H4 (cell line): ENCODE measurements around the gene TMEM59L. TPM values are rescaled to one million over a fixed set of nuclear protein-coding genes. Genes with fewer than 3 reads are reported as not detected.

Experiments used
- DNase-seq: peaks from one replicate; pipeline ENCODE4 v3.0.0-alpha.2; 2015; ENCODE audit warnings: low spot score
- total RNA-seq: library from RNA; depleted of rRNA; stranded (reverse); fragments of >200 nt; shearing (Covaris generic); gene quantifications from 2 replicates; pipeline ENCODE4 v1.2.3, GENCODE V29; 2014

The TMEM59L gene
- total RNA-seq, 1 experiment from 2014 or later = 3.2 TPM

DNA sequence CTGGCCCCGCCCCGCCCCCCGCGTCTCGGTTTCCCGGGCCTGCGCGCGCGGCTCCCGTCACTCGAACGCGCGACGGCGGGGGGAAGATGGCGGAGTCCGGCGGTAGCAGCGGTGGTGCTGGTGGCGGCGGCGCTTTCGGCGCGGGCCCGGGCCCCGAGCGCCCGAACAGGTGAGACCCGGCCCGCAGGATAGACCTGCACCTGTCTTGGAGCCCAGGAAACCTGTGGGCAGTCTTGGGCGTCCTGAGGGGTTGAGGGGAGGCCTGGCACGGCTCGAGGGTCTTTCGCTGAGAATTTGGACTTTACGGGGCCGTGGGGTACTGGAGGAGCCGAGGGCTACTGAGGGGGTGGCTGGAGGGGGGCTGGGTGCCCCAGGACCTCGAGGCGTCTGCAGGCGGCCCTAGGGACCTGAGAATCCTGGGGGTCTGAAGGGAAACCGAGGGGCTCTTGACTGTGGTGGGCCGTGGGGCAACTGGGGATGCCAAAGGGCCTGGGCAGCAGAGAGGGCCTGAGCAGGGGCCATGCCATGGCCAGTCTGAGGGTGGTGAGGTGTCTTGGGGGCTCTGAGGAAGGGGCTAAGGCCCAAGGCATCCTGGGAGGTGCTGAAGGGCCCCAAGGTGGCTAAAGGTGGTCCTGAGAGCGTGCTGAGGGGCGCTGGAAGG is 24.4 kb downstream of the TMEM59L start, which contains the start of gene KLHL26:
KLHL26 (plus strand) TSS at position 60 of the 661 bp plus-strand sequence; CDS start at position 87, 27 bp downstream.
- DNase-seq = no peak

DNA sequence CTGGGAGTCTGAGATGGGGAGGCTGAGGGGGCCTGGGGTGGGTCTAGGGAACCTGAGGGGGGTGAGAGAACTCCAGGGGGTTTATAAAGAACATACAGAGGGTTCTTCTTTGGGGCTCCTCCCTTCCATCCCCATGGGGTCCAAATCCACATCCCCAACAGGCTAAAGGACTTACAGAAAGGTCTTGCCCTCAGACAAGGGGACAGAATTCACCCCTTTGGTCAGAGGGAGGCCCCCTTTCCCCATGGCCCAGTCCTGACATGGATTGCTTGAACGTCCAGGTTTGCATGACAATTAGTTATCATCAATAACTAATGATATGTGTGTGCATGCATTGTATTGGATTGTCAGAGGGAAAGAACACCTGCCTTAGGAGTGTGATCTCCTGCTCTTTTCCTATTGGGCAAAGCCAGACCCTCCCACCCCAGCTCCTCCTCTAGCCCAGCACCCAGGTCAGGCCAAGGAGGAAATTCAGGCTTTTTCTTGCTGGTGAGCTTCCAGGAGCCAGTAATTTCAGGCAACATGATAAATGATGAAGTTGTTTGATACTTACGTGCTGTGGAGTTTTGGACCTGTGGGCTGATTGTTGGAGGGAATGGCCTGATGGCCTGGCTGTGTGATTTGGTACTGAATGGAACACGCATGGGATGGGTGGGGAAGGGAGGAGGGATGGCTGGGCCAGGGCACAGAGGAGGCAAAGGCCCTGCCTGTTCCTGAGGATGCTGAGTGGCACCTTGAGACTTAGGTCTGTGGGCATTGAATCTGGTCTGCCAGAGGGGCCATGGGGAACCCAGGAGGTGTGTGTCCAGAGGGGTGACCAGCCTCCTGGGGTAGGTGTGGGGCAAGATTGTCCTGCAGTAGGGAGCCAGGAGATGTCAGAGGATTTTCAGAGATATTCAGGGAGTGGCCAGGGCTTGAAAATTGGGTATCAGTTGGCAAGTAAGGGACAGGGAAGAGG is 25.3 kb downstream of the TMEM59L start:
- no peak for DNase-seq

DNA sequence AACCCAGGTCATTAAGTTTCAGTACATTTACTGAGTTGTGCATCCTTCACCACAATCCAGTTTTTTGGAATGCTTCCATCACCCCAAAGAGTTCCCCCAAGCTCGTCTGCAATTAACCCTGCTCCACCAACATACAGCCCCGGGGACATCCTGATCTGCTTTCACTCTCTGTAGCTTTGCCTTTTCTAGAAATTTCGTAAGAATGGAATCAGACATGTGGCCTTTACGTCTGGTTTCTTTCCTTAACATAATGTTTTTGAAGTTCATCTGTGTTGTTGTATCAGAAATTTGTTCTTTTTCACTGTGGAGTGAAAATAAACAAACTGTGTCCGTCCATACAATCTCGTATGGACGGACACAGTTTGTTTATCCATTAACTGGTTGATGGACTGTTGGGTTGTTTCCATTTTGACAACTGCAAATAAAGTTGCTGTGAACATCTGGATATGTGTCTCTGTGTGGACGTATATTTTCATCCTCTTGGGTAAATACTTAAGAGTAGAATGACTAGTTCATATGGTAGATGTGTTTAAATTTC is 27.1 kb downstream of the TMEM59L start:
- DNase-seq = no peak

DNA sequence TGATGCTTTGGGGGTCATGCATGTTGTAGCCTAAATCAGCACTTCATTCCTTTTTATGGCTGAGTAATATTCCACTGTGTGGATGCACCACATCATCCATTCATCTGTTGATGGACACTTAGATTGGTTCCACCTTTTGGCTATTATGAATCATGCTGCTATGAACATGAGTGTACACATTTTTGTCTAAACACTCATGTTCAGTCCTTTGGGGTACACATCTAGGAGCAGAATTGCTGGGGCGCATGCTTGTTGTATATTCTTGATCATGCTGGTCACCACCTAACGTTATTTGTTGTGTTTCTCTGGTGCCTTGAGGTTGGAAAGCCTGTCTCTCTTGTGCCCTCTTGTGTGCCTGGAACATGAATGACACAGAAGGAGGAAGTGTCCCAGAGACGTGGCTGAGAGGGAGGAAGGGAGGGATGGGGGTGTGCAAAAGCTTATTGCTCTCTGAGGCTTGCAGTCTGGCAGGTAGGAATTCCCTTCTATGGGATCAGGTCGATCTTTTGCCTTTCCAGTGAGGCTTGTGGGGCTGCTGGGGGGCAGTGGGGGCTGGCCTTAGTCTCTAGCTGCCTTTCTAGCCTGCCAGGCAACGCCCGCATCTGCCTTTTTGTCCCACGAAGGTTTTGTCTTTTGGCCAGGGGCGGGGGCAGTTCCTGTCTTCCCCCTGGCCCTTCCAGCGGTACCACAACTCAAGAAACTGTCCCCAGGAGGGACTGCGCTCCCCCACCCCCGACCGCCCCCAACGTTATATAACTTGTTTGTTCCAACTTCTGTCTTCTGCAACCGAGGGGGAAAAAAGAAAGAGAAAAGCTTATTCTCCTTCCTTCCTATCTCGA is 31.7 kb downstream of the TMEM59L start:
- no peak for DNase-seq

DNA sequence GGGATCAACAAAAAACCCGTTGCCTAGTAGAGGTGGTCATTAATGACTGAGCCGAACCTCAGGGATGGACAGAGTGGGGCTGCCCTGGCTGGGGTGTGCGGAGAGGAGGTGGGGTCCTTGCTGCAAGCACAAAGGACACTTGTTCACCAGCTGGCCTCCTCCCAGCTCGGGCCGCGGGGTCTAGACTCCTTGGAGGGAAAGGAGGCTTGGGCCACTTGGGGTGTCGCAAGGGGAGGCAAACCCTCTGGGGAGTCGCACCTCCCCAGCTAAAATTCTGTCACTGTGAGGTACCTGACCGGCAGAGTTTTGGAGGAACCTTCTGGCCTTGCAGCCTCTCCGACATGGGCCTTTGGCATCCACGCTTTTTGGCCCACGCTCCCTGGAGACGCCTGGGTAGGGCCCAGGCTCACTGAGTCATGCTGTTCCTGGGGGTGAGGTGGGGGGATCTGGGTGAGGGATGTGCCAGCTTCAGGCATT is 32.4 kb downstream of the TMEM59L start:
- no peak for DNase-seq

DNA sequence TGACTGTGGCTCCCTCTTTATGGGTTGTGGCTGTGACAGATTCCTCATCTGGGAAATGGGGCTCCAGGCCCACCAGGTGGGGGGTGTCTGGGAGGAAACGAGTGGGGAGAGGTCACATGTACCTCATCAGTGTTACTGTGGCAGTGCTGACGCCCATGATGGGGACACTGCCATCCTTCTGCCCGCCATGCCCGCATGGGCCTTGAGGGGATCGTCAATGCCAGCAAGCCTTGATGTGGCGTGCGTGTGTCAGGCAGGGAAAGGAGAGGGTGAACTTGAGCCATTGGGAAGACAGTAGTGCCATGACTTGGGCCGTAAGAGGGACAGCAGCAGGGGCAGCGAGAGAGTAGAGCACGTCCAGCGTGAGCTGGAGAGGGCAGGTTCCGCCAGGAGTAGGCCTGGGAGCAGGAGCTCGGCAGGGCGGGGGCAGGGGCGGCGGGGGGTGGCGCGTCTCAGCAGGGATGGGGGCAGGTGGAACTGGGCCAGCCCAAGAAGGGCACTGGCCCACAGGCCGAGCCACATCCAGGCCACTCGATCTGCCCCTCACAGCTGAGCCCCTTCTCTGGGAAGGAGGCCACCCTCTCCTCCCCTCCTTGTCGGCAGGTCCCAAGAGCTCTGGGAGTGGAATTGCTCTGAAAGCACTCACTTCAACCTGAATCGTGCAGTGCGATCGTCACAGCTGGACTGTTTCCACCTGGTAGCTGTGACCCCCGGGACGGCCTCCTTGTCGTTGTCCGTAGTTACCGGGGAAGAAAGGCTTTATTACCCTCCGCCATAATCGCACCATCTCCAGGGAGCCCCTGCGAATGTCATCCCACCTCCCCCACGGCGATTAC is 34.1 kb downstream of the TMEM59L start:
- DNase-seq = no peak

DNA sequence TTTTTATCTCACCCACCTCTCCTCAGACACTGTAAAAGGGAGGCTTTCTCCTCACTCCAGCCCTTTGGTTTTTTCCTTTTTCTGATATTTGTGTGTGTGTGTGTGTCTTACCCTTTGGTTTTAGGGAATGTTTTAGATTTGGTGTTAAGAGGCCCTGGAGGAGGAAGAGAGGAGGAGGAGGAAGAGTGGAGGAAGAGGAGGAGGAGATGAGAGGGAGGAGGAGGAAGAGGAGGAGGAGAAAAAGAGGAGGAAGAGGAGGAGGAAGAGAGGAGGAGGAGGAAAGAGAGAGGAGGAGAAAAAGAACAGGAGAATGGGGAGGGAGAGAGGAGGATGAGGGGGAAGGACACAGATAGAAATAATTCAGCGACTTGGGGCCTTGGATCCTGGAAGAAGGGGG is 34.7 kb downstream of the TMEM59L start:
- DNase-seq = no peak

DNA sequence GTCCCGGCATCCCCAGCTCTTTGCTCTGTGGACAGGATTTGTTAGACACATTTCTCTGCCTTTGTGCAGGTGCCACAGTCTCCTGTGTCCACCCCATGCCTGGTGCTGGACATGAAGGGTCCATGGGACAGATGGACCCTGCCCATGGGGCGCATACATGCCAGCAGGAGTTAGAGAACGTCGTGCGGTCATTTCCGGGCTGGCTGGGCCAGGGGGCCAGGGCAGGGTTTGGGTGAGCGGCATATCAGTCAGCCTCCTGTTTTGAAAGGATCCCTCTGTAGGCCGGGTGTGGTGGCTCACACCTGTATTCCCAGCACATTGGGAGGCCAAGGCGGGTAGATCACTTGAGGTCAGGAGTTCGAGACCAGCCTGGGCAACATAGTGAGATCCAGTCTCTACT is 35.1 kb downstream of the TMEM59L start:
- DNase-seq = no peak

DNA sequence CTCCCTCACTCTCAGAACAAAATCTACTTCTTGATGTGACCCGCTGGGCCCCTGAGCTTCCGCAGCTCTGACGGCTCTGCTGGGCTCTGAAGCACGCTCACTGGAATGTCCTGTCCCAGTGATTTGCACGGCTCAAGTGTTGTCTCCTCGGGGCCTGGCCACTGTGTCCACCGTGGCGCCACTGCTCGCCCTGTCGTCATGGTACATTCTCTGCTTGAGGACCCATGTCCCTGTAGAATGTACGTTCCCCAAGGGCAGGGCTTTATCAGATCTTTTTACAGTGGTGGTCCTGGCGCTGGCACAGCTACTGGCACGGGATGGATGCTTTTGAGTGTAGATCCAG is 36.3 kb downstream of the TMEM59L start:
- no peak for DNase-seq

DNA sequence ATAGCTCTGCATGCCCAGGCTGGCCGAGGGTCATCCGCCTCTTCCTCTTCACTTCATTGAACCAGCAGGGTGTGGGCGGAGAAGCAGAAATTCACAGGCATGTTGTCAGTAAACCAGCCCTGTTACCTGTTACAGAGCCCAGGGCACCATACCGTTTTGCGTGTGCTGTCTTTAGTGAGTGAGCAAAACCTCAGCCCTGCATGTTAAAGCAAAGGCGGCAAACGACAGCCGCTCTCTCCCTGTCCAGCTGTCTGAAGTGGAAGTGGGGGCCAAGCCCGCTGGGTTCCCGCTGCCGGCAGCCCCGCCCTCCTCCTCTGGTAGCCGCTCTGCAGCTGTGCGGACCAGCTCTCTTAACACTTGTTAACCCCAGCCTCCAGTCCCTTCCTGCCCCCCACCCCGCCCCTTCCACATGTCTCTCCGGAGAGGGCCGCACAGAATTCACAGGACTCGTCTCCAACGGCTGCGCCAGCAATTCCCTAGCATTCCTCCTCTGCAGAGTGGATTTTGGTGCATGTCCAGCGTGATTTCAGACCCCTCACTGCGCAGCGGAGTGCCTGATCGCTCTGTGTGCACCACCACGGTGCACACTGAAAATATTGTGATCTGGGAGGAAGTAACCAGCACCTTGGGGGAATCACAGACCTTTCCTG is 36.8 kb downstream of the TMEM59L start:
- DNase-seq = no peak

DNA sequence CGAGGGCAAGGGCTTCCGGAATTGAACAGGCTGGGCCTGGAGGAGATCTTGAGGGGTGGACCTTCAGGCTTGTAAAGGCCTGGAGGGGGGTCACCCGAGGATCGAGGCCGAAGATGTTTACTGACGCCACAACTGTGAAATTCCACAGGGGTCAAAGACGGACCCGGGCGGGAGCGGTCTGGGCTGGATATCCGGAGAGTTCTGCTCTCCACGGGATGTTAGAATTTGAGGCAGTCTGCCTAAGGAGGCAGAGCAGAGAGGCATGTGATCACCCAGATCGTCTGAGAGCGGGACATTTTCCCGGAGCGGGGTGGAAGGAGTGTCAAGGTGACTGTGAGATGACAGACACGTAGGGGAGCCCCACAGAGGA is 37.3 kb downstream of the TMEM59L start:
- no peak for DNase-seq

DNA sequence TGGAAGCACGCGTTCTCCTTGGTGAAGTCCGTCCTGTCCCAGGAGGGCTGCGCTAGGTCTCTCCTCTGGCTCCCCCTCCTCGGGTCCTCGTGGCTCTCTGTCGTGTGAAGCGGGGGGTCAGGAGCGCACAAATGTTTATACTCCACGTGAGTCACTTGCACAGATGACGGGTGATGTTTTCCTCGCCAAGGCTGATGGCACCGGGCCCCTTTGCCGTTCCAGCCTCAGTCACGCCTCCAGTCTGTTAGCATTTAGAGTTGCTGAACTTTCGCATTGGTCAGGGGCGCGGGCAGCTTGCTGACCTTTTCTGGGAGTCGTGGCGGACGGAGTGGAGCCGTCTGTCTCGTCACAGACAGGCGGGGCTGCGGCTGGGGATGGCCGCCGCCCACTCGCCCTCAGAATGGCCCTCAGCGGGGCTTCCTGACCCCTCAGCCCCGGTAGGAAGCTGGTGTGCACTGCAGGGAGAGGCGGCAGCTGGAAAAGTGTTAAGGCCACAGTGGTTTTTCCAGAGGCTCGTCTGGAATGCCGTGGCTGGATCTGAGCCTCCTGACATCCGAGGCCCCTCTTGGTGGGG is 37.9 kb downstream of the TMEM59L start:
- DNase-seq = peak; percentile 69

DNA sequence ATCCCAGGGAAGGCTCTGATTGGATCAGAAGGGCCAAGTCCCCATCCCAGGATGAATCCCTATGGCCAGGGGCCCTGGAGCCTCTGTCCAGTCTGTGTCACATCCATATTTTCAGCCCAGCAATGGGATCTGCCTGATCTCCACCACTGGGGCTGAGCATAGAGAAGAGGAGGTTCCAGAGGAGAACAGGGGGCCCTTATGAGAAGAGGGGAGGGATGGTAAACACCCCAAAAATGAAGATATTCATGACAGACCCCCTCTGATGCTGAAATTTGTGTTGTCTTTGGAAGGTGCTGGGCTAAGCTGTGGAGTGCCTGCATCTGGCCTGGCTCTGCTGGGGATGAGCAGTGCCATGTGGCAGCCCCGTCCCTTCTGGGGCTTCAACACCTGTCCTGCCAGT is 38.6 kb downstream of the TMEM59L start:
- DNase-seq = no peak

DNA sequence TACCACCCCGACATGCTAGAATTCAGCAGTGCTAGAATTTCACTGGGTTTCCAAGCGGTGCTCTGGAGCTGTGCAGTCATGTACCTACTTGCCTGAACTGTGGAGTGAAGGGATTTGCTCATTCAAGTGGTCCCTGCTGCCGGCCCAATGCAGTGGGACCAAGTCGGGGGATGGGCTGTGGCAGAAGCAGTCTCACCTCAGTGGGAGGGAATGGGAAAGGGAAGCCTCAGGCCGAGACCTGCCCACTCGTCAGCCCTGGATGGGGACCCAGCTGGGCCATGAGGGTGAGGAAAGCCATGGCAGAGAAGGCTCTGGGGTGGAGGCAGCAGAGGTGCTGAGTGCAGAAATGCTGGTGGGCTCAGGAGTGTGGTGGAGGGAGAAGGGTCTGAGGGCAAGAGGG is 39.1 kb downstream of the TMEM59L start:
- DNase-seq = no peak

DNA sequence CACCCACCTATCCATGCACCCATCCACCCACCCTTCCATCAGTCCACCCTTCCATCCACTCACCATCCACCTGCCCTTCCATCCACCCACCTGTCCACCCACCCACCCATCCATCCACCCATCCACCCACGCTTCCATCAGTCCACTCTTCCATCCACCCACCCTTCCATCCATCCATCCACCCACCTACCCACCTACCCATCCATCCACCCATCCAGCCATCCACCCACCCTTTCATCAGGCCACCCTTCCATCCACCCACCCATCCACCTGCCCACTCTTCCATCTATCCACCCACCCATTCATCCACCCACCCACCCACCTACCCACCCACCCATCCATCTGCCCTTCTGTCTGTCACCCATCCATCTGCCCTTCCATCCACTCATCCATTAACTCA is 41.2 kb downstream of the TMEM59L start:
- DNase-seq = no peak

DNA sequence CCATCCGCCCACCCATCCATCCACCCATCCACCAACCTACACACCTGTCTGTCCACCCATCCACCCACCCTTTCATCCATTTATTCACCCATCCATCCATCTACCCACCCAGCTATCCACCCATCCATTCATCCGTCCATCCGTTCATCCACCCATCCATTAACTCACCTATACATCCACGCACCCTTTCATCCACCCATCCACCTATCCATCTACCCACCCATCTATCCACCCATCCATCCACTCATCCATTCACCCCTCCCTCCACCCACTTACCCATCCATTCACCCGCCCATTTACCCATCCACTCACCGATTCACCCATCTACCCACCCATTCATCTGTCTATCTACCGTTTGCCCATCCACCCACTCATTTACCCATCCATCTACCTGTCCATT is 41.8 kb downstream of the TMEM59L start:
- no peak for DNase-seq

DNA sequence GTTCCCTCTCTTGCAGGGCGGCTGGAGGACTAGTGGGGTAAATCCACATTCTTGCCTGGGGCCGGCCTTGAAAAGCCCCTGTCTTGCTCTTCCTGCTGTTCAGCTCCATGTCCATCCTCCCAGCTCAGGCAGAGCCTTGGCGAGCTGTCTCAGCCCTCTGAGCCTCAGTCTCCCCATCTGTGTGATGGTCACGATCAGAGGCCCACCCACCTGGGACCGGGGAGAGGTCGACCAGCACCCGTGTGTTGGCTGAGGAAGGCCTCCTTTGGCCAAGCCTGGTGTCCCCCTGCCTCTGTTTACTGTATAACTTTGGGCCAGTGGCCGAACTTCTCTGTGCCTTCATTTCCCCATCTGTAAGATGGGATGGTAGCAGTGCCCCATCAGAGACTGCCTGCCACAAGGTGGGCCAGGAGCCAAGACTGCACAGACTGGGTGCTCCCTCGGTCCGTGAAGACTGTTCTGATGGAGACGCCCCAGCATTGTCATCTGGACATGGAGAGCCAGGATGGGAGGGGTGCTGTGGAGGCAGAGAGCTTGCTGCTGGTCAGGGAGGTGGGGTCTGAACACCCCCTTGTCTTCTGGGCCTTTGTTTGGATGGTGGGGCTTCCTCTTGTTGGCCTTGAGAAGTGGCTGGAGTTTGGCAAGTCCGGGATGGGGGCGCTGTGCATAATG is 42.6 kb downstream of the TMEM59L start:
- DNase-seq = no peak

DNA sequence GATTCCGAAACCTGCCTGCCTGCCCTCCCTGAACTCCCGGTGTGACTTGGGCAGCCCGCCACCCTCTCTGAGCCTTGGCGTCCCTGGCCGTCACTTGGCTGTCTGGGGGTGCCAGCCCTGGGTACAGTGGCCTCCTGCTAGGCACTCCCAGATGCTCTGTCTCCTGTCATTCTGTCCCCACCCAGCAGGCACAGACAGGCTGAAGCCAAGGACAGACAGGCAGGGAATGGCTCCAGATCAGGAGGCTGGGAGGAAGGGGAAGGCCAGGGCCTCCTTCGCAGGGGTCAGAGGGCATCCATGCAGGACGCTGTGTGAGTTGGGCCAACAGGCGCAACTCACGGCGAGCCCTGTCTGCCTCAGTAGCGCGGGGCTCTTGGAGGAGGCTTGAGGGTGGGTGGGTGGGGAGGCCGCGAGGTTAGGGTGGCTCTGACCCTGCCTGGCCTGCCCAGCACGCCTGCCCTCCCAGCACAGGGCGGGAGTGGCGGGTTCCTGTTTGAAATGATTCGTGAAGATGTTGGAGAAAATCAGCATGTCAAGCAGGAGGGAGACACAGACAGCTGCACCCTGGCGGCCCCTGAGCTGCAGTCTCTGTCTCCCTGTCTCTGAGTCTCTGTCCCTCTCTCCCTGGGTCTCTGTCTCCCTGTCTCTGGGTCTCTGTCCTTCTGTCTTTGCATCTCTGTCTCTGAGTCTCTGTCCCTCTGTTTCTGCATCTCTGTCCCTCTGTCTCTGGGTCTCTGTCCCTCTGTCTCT is 43.8 kb downstream of the TMEM59L start:
- DNase-seq = no peak
